B cell (primary cell): ENCODE results near the gene TPBGL. TPM values are rescaled to one million over a fixed set of nuclear protein-coding genes. Genes with fewer than 3 reads are reported as not detected.
A peak's percentile ranks its signal among the peaks of the same experiment; 100 is the strongest.

ENCODE experiments used
- ATAC-seq: fragments of 200-7000 bp; cut with Tn5 transposase; one replicate; pipeline ENCODE4 v1.10.0; 2021; ENCODE audit warnings: low read depth, mild to moderate bottlenecking, moderate number of reproducible peaks, moderate library complexity
- CTCF ChIA-PET: fragments of 350-600 bp; sonication (Branson Sonifier 250); formaldehyde crosslinking; loops from one replicate; lab custom pipeline; 2021; ENCODE audit warnings: antibody characterized with exemption, inconsistent platforms; lab: Charles Lee
- POLR2A ChIA-PET: fragments of 350-600 bp; sonication (Branson Sonifier 250); formaldehyde crosslinking; loops from one replicate; lab custom pipeline; 2021; ENCODE audit warnings: antibody characterized with exemption; lab: Charles Lee
- DNase-seq: peaks from one replicate; pipeline ENCODE4 v3.0.0; 2013
- H2AFZ ChIP-seq: 2 replicates; pipeline ENCODE4 v1.6.1; 2012; ENCODE audit warnings: mild to moderate bottlenecking, low read depth, low read length; ENCODE audit not compliant: insufficient read depth, poor library complexity, severe bottlenecking
- H3K27ac ChIP-seq, 2 donors: 1 replicate in 1 of 2; 2 replicates in 1 of 2; pipeline ENCODE4 v1.5.1; 2012 to 2013; ENCODE audit warnings: low read length in 2 of 2, mild to moderate bottlenecking in 2 of 2, moderate library complexity in 1 of 2
- H3K27me3 ChIP-seq, 4 experiments: fragments of 200-600 bp in 1 of 4; sonication (generic) in 1 of 4; replicated peaks in 1 of 4; 1 replicate in 2 of 4; 2 replicates in 2 of 4; pipeline versions ENCODE4 v1.6.1 to v1.7.0; 2013 to 2016; ENCODE audit warnings: low read length in 3 of 4, mild to moderate bottlenecking in 2 of 4, mixed read lengths in 1 of 4, moderate library complexity in 1 of 4; ENCODE audit not compliant: insufficient read depth in 4 of 4, control insufficient read depth in 3 of 4; ENCODE audit errors: control extremely low read depth in 1 of 4
- H3K36me3 ChIP-seq, 2 experiments: replicated peaks in 1 of 2; 1 replicate in 1 of 2; 2 replicates in 1 of 2; pipeline versions ENCODE4 v1.6.1 to v1.7.1; 2013; ENCODE audit warnings: low read length in 1 of 2; ENCODE audit not compliant: insufficient read depth in 2 of 2, control insufficient read depth in 1 of 2; ENCODE audit errors: control extremely low read depth in 1 of 2, extremely low read depth in 1 of 2
- H3K4me1 ChIP-seq, 2 donors: fragments of 200-600 bp in 1 of 2; sonication (generic) in 1 of 2; 1 replicate in 1 of 2; 2 replicates in 1 of 2; pipeline versions ENCODE4 v1.5.1 to v1.6.1; 2013 to 2017; ENCODE audit warnings: low read length in 2 of 2; ENCODE audit not compliant: control insufficient read depth in 2 of 2, insufficient read depth in 2 of 2
- H3K4me2 ChIP-seq: replicated peaks from 2 replicates; pipeline ENCODE3; 2012; ENCODE audit warnings: mild to moderate bottlenecking, low read depth, low read length; ENCODE audit not compliant: poor library complexity, severe bottlenecking
- H3K4me3 ChIP-seq, 5 experiments: fragments of 200-600 bp in 1 of 5; sonication (generic) in 1 of 5; 1 replicate in 3 of 5; 2 replicates in 2 of 5; pipeline versions ENCODE4 v1.5.1 to v1.7.0; 2011 to 2016; ENCODE audit warnings: low read length in 4 of 5, mild to moderate bottlenecking in 4 of 5, low read depth in 2 of 5, control low read depth in 1 of 5, moderate library complexity in 1 of 5; ENCODE audit not compliant: insufficient read depth in 1 of 5; ENCODE audit errors: control extremely low read depth in 1 of 5, extremely low read depth in 1 of 5
- H3K79me2 ChIP-seq: fragments of 200-600 bp; sonication (generic); one replicate; pipeline ENCODE4 v1.6.0; 2016; ENCODE audit warnings: low read length; ENCODE audit not compliant: control insufficient read depth, insufficient read depth
- H3K9ac ChIP-seq: fragments of 200-600 bp; sonication (generic); 2 replicates; pipeline ENCODE4 v1.6.1; 2017; ENCODE audit warnings: mild to moderate bottlenecking, low read length, moderate library complexity
- H3K9me3 ChIP-seq, 3 donors: one replicate each; pipeline versions ENCODE4 v1.6.1 to v1.7.1; 2013; ENCODE audit warnings: low read length in 2 of 3; ENCODE audit not compliant: control insufficient read depth in 2 of 3, insufficient read depth in 1 of 3; ENCODE audit errors: control extremely low read depth in 1 of 3
- H4K20me1 ChIP-seq: 2 replicates; pipeline ENCODE4 v1.6.0; 2012; ENCODE audit warnings: mild to moderate bottlenecking, low read length; ENCODE audit not compliant: insufficient read depth, control insufficient read depth, poor library complexity, severe bottlenecking
- H3K27ac Mint-ChIP-seq: one replicate; pipeline ENCODE4 v1.8.0; 2021; ENCODE audit warnings: mixed read lengths
- H3K27me3 Mint-ChIP-seq: one replicate; pipeline ENCODE4 v1.8.0; 2021; ENCODE audit warnings: mixed read lengths
- H3K4me1 Mint-ChIP-seq: one replicate; pipeline ENCODE4 v1.8.0; 2021; ENCODE audit warnings: mixed read lengths
- H3K4me3 Mint-ChIP-seq: one replicate; pipeline ENCODE4 v1.8.0; 2021; ENCODE audit warnings: mixed read lengths
- H3K9me3 Mint-ChIP-seq: one replicate; pipeline ENCODE4 v1.8.0; 2022; ENCODE audit warnings: mixed read lengths; ENCODE audit not compliant: insufficient read depth
- CTCF ChIP-seq: fragments of 200-600 bp; IDR thresholded peaks from one replicate; pipeline ENCODE4 v1.8.0; 2022; ENCODE audit warnings: antibody characterized with exemption, mild to moderate bottlenecking
- EZH2 ChIP-seq: IDR thresholded peaks from 2 replicates; pipeline ENCODE4 v1.6.1; 2012; ENCODE audit warnings: borderline replicate concordance, low read depth, mild to moderate bottlenecking, moderate library complexity, low read length; ENCODE audit not compliant: insufficient read depth, poor library complexity, severe bottlenecking
- WGBS: methylation state at CpG from one replicate; pipeline ENCODE4 v1.1.5; 2013; ENCODE audit warnings: missing lambda C conversion rate; ENCODE audit not compliant: insufficient coverage; 5-methylcytosine and 5-hydroxymethylcytosine counted together
- intact Hi-C: fragments of 100-400 bp; cut with micrococcal nuclease; formaldehyde crosslinking; loops from one replicate; pipeline ENCODE4 v1.10.0; 2022
- polyA plus RNA-seq: library from polyadenylated mRNA; depleted of rRNA; stranded (reverse); fragments of >200 nt; gene quantifications from 2 replicates; pipeline ENCODE4 v1.2.3, GENCODE V29; 2012
- total RNA-seq, 2 donors: library from RNA; stranded (reverse); fragments of 120-200 nt in 1 of 2; gene quantifications; 1 replicate in 1 of 2; 2 replicates in 1 of 2; pipeline versions ENCODE4 v1.2.3 to v1.2.4, GENCODE V29; 2013 to 2022

The TPBGL gene
- total and polyA plus RNA-seq, 2 donors (not counting 1 experiment from before 2014, with no cell fraction given) = not detected

GRCh38 chr11:75279273-75279672 lies 38.7 kb downstream of the TPBGL start:
- Histone ChIP-seq H4K20me1 (no peaks in the 10 kb centered on the region), H3K9ac (no peak overlapping the region), H2AFZ (no peak overlapping the region), H3K4me1 (peaks cover 16 to 18% of the 10 kb centered on the region in 2 donors), H3K27me3 (no peaks in the 10 kb centered on the region), H3K4me2 (no peak overlapping the region), H3K4me3 (no peak overlapping the region), H3K79me2 (no peaks in the 10 kb centered on the region), H3K36me3 (no peaks in the 10 kb centered on the region), H3K9me3 (no peaks in the 10 kb centered on the region), H3K27ac (no peak overlapping the region)
- Mint-ChIP-seq H3K4me1 (peaks cover 17% of the 10 kb centered on the region), H3K27ac (peak overlapping the region; percentile 8), H3K4me3 (no peak overlapping the region), H3K9me3 (no peaks in the 10 kb centered on the region), H3K27me3 (peaks cover 6% of the 10 kb centered on the region)
- TF ChIP-seq CTCF (no peak), EZH2 (no peak)
- 75% methylated on average over 3 of the region's 5 CpGs for whole genome bisulfite sequencing
- intact Hi-C loops = no loop called here
- DNase-seq = no peak
- ChIA-PET CTCF (interaction anchor here (0.9 to 13.0 kb wide), 20 partner anchors 8 to 353 kb away, joined by 3 to 347 read pairs (median 5); no protein-coding TSS in a partner anchor), POLR2A (no interaction called here)
- ATAC-seq = no peak

DNA sequence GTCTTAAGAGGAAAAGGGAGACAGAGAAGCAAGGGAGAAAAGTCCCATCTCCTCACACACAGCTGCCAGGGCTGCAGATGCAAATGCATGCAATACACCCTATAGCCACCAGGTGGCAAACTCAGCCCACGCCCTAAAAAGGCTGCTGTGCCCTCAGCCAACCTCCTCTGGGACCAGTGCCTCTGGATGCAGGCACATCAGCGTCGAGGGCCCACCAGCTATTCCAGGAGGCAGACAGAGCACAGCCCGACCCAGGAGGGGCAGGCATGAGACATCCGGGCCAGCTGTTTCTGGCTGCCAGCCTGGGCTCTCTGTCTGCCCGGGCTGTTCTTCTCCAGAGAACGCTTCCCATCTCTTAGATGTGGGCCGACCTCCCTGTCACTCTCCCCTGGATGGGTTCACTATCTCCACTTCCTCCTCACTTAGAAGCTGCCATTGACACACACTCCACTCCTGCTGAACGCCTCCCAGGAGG lies 39.7 kb downstream of the TPBGL start:
- H3K9ac ChIP-seq = no peak overlapping the region
- H4K20me1 ChIP-seq = no peaks in the 10 kb centered on the region
- H3K27me3 ChIP-seq = no peaks in the 10 kb centered on the region
- TF ChIP-seq EZH2 (no peak), CTCF (peak; percentile 100)
- no peak overlapping the region for H3K4me3 ChIP-seq
- Mint-ChIP-seq H3K4me1 (peaks cover 16% of the 10 kb centered on the region), H3K4me3 (no peak overlapping the region), H3K27ac (no peak overlapping the region), H3K27me3 (peaks cover 6% of the 10 kb centered on the region), H3K9me3 (no peaks in the 10 kb centered on the region)
- no peak overlapping the region for H3K27ac ChIP-seq
- H3K36me3 ChIP-seq = no peaks in the 10 kb centered on the region
- H3K9me3 ChIP-seq = no peaks in the 10 kb centered on the region
- H2AFZ ChIP-seq = no peak overlapping the region
- ChIA-PET CTCF (interaction anchor here (0.5 to 13.0 kb wide), 24 partner anchors 9 to 648 kb away, joined by 3 to 347 read pairs (median 4); no protein-coding TSS in a partner anchor), POLR2A (no interaction called here)
- intact Hi-C loops = loop anchor here (1.0 kb wide), 1 partner anchor 108 kb away; no protein-coding TSS in a partner anchor
- peak; percentile 81 for DNase-seq
- 41% methylated on average over 6 of the region's 9 CpGs for WGBS
- H3K79me2 ChIP-seq = no peaks in the 10 kb centered on the region
- no peak overlapping the region for H3K4me2 ChIP-seq
- peak; percentile 68 for ATAC-seq
- peaks cover 14 to 16% of the 10 kb centered on the region in 2 donors for H3K4me1 ChIP-seq
